CD4-positive, alpha-beta T cell treated with Interleukin-12 subunit alpha and Interleukin-12 subunit beta, for 1 hour (primary cell): Measurements from ENCODE around the gene TCOF1.

Source experiments
- DNase-seq: peaks from one replicate; pipeline ENCODE4 v3.0.0-alpha.2; 2020

The TCOF1 gene

GRCh38 chr5:150391986-150392385 lies 34.5 kb downstream of the TCOF1 start:
- no peak for DNase-seq

GRCh38 chr5:150392680-150393079 lies 35.2 kb downstream of the TCOF1 start:
- no peak for DNase-seq

DNA sequence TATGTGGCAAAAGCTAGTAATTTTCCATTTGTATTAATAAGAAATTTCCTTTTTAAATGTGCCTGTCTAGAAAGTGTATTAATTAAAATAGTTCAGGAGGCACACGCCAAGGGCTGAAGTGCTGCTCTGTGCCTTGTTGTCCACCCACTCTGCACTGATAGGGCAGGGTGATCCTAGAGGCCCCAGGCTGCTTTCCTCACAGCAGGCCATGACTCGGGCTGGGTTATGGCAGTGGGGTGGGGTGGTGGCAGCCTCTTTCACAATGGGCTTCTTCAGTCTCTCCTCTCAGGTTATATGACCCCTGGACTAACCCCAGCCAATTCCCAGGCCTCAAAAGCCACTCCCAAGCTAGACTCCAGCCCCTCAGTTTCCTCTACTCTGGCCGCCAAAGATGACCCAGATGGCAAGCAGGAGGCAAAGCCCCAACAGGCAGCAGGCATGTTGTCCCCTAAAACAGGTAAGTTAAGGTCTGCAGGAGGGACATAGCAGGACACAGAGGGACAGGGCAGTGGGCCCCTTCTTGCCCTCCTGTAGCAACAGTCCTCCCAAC lies 35.7 kb downstream of the TCOF1 start:
- DNase-seq = no peak

GRCh38 chr5:150394131-150394530 lies 36.6 kb downstream of the TCOF1 start:
- no peak for DNase-seq

GRCh38 chr5:150394912-150395687 lies 37.6 kb downstream of the TCOF1 start:
- no peak for DNase-seq

GRCh38 chr5:150395688-150395975 lies 38.1 kb downstream of the TCOF1 start:
- DNase-seq = no peak

DNA sequence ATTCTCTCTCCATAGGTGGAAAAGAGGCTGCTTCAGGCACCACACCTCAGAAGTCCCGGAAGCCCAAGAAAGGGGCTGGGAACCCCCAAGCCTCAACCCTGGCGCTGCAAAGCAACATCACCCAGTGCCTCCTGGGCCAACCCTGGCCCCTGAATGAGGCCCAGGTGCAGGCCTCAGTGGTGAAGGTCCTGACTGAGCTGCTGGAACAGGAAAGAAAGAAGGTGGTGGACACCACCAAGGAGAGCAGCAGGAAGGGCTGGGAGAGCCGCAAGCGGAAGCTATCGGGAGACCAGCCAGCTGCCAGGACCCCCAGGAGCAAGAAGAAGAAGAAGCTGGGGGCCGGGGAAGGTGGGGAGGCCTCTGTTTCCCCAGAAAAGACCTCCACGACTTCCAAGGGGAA lies 38.8 kb downstream of the TCOF1 start:
- DNase-seq = no peak

DNA sequence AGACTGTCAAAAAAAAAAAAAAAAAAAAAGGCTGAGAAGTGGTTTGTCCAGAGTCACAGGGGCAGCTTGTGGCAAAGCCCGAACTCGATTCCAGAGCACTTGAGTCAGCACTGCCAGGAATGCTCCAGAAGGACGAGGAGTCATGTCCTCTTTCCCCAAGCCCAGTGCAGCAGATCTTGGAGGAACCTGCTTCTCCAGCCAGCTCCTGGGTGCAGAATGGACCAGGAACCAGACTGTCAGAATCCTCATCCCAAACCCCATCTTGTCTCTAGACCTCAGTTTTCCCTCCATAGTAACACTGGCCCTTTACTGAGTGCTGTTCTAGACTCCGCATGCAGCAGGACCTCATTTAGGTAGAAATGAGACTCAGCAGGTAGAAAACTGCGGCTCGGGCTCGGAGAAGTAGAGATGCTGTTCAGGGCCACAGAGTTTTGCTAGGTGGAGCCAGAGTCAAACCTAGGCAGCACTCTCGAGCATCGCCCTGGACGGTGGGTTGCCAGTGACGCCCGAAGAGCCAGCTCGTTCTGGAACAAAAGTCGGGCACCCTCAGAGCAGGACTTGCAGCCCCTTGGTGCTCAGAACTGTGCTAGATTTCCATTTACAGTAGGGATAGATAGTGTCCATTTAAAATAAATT lies 39.8 kb downstream of the TCOF1 start:
- no peak for DNase-seq

DNA sequence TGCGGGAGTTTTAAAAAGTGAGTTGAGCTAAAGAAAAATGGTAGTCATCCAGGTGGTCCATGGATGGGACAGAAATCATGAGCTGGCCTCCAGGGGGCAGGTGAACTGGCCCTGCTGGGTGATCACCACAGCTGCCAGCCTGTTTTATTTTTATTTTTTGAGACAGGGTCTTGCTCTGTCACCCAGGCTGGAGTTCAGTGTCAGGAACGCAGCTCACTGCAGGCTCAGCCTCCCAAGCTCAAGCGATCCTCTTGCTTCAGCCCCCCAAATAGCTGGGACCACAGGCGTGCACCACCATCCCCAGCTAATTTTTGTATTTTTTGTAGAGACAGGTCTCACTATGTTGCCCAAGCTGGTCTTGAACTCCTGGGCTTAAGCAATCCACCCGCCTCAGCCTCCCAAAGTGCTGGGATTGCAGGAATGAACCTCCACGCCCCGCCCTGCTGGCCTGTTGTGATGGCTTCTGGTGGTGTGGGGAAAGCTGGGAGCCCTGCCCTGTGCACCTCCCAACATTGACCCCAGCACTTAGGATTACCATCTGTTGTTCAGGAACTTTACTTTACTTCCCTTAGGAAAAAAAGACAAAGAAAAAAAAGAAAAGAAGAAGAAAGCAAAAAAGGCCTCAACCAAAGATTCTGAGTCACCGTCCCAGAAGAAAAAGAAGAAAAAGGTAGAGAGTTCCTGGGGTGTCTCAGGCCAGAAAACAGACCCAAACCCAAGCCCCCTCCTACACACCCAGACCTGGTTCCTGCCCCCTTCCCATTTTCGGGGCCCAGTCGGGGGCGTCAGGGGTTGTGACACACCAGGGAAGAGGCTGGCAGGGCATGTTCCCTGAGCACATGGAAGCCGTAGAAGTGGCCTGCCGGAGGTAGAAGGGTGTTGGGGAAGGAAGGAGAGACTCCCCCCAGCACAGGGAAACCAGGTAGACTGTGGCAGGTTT lies 40.6 kb downstream of the TCOF1 start:
- no peak for DNase-seq

DNA sequence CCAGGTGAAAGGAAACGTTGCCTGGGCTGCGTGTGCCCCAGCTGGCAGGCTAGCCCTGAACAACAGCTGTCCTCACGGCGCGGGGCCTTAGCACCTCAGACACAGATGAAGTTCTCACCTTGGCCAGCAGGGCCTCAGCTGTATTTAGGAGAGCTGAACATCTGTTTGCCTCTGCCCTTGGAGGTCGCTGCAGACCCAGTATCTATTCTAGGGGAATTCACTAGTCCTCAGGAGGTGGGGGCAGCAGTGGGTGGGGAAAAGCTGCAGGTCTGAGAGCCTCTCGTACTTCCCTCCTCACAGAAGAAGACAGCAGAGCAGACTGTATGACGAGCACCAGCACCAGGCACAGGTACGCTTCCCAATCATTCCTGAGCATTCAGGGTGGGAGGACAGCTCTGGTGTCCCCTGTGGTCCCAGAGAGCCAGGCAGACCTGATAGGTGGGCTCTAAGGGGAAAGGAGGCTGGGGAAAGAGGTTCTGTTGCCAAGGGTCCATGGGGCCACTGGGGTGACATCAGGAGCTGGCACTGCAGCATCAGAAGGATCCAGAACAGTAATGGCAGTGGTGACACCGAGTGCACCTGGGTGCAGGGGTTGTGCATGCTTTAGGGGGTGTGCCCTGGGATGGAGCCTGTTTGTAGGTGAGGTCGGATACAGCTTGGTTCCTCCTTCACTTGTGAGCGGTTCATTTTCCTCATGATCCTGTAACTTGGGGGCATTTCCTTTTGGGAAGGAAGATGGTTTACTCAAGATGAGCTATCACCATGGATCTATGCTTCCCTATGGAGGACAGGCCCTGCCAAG lies 41.4 kb downstream of the TCOF1 start:
- DNase-seq = peak; percentile 61

GRCh38 chr5:150399524-150400211 lies 42.2 kb downstream of the TCOF1 start:
- peak; percentile 48 for DNase-seq

- no peak for DNase-seq
Measured at GRCh38 chr5:150400316-150401075, 43.0 kb downstream of the TCOF1 start.

- DNase-seq = no peak
Measured at GRCh38 chr5:150401076-150401375, 43.5 kb downstream of the TCOF1 start.

DNA sequence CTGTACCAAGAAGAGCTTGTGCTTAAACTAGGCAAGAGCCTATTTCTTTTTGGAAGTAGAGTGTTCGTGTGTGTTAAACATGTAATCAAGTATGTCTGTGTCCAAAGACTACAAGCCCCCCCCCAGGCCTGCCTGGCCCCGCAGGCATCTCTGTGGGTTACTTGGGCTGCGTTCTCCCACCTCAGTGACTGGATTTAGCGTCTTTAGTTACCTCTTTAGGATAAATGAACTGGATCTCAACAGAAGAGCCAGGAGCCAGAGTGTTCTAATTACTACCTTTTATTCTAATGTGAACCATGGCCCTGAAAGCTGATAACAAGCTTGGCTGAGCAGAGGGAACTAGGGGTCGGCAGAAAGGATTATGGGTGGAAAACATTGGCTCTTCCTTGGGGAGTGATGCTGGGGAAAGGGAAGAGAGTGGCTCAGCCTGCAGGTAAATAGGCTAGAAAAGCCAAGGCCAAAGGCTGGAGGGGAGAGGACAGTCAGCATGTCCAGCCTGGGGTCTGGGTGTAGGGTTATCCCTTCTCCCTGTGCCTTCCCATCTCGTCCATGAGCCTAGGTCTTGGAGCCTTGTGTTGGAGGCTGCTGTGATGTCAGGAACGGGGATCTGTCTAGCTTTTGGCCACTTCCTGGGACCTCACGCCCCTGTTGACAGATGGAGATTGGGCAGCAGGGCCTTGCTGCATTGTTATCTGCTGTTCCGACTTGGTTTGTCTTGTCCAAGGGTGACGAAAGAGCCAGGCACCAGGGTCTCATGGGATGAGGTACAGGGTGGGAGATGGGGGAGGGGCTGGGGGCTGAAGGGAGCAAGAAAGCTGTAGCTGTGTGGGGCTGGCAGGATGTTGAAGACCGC lies 44.1 kb downstream of the TCOF1 start:
- no peak for DNase-seq

DNA sequence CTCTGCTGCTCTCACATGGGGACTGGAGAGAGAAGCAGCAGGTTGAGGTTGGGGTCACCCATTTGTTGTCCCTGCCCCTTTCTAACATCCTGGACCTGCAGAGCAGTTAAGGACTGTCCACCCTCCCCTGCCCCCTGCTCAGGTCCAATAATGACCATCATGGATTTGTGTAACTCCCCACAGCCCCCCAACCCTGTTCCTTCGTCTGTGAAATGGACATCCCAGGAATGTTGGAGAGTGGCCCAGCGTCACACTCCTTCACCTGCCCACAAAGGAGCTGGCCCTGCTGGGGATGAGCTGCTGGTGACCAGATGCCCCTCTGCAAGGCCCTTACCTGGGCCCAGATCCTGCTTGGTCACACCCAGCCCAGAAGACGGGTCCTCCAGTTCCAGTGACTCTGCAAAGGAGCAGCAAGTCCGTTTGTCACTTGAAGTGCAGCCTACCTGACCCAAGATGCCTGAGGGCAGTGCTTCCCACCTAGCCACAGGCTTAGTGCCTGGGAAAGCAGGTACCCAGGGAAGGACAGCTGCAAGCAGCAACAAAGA lies 44.8 kb downstream of the TCOF1 start:
- DNase-seq = no peak

- no peak for DNase-seq
Measured at GRCh38 chr5:150402901-150403342, 45.4 kb downstream of the TCOF1 start.

- DNase-seq = no peak
Measured at GRCh38 chr5:150404121-150404520, 46.6 kb downstream of the TCOF1 start.

DNA sequence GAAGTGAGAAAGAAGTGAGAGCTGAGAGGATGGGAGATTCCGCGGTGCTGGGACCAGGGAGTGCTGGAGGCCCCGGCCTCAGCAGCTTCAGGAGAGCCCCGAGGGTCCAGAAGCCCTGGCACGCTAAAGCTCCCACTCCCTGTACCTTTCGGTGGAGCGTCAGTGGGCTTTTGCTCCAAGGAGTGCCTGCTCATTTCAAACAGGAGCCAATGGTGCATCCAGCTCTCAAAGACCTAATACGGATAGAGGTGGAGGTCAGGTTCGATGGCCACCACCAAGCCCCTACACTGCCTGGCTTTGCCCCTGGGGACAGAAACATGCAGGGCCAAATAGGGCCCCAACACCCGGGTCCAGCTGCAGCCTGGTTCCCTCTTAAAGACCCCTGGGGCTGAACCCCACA lies 47.0 kb downstream of the TCOF1 start:
- DNase-seq = no peak

- DNase-seq = no peak
Measured at GRCh38 chr5:150404941-150405816, 47.7 kb downstream of the TCOF1 start.
